NB4 (cell line): ENCODE measurements around the gene HEBP1.

Experiments
- POLR2A ChIP-seq: IDR thresholded peaks from 2 replicates; pipeline ENCODE4 v1.6.1; 2011; ENCODE audit warnings: mild to moderate bottlenecking; ENCODE audit not compliant: insufficient read length; ENCODE audit errors: extremely low read depth
- TF ChIP-seq, protein P1 (sequence below): IDR thresholded peaks from 2 replicates; pipeline ENCODE4 v1.6.1; 2011; ENCODE audit warnings: low read depth, low read length
- TF ChIP-seq, protein P2 (sequence below): IDR thresholded peaks from one replicate; pipeline ENCODE4 v1.5.1; 2012; ENCODE audit warnings: low read depth, low read length

GRCh38 chr12:13032164-13032563 is 32.1 kb upstream of the HEBP1 start:
- TF ChIP-seq, protein P1, sequence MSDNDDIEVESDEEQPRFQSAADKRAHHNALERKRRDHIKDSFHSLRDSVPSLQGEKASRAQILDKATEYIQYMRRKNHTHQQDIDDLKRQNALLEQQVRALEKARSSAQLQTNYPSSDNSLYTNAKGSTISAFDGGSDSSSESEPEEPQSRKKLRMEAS = no peak
- TF ChIP-seq, protein P2, sequence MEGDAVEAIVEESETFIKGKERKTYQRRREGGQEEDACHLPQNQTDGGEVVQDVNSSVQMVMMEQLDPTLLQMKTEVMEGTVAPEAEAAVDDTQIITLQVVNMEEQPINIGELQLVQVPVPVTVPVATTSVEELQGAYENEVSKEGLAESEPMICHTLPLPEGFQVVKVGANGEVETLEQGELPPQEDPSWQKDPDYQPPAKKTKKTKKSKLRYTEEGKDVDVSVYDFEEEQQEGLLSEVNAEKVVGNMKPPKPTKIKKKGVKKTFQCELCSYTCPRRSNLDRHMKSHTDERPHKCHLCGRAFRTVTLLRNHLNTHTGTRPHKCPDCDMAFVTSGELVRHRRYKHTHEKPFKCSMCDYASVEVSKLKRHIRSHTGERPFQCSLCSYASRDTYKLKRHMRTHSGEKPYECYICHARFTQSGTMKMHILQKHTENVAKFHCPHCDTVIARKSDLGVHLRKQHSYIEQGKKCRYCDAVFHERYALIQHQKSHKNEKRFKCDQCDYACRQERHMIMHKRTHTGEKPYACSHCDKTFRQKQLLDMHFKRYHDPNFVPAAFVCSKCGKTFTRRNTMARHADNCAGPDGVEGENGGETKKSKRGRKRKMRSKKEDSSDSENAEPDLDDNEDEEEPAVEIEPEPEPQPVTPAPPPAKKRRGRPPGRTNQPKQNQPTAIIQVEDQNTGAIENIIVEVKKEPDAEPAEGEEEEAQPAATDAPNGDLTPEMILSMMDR = no peak
- TF ChIP-seq POLR2A = no peak
